ENCODE measurements around the gene ABCA3. TPM values are rescaled to one million over a fixed set of nuclear protein-coding genes. Genes with fewer than 3 reads are reported as not detected.
"Not testable (repeated sequence)": the region's sequence is repeated elsewhere in the genome, so short reads cannot be mapped to it uniquely, and the experiment has no call there.

ABCA3 gene
- total and polyA plus RNA-seq, 8 donors: 6.8 to 334 (median 12.9) TPM

- Histone ChIP-seq H3K4me3 (no peak overlapping the region), H3K27ac (no peak overlapping the region), H3K4me1 (peaks cover 0 to 7% of the 10 kb centered on the region in 2 donors), H3K27me3 (no peaks in the 10 kb centered on the region), H3K36me3 (peaks cover 0 to 80% of the 10 kb centered on the region in 2 donors), H3K9me3 (no peaks in the 10 kb centered on the region)
- intact Hi-C loops (cut with DNase I): no loop called here
- ATAC-seq (no peak), DNase-seq (no peak)
- TF ChIP-seq CTCF (IDR thresholded peaks at IDR 0.05): no peak
Observed at GRCh38 chr16:2244301-2244700, 96.2 kb downstream of the ABCA3 start.

GRCh38 chr16:2243781-2244180 lies 96.7 kb downstream of the ABCA3 start:
- no peak for TF ChIP-seq CTCF (IDR thresholded peaks at IDR 0.05)
- Histone ChIP-seq H3K4me1 (peaks cover 0 to 6% of the 10 kb centered on the region in 2 donors), H3K4me3 (no peak overlapping the region), H3K27me3 (peaks cover 0 to under 1% of the 10 kb centered on the region in 2 donors), H3K36me3 (peaks cover 0 to 85% of the 10 kb centered on the region in 2 donors), H3K27ac (no peak overlapping the region), H3K9me3 (no peaks in the 10 kb centered on the region)
- intact Hi-C loops (cut with DNase I): no loop called here
- ATAC-seq (no peak), DNase-seq (no peak)

- no peak for TF ChIP-seq CTCF (IDR thresholded peaks at IDR 0.05)
- ATAC-seq: no peak
- Histone ChIP-seq H3K9me3 (no peaks in the 10 kb centered on the region), H3K4me1 (peaks cover 0 to 8% of the 10 kb centered on the region in 2 donors), H3K27me3 (peaks cover 0 to 7% of the 10 kb centered on the region in 2 donors), H3K27ac (no peak overlapping the region), H3K4me3 (no peak overlapping the region), H3K36me3 (peaks cover 0 to 92% of the 10 kb centered on the region in 2 donors)
- intact Hi-C loops (cut with DNase I): no loop called here
- DNase-seq: no peak
Observed at GRCh38 chr16:2243031-2243528, 97.4 kb downstream of the ABCA3 start.

- ATAC-seq (no peak), DNase-seq (no peak)
- peaks cover 5 to 12% of the 10 kb centered on the region in 2 donors for H3K27me3 ChIP-seq
- intact Hi-C loops (cut with DNase I): no loop called here
- peaks cover 2 to 13% of the 10 kb centered on the region in 2 donors for H3K4me1 ChIP-seq
- H3K27ac ChIP-seq: no peak overlapping the region
- no peak for TF ChIP-seq CTCF (IDR thresholded peaks at IDR 0.05)
- H3K4me3 ChIP-seq: no peak overlapping the region
- peaks cover 0 to 93% of the 10 kb centered on the region in 2 donors for H3K36me3 ChIP-seq
- no peaks in the 10 kb centered on the region for H3K9me3 ChIP-seq
Observed at GRCh38 chr16:2242598-2242997, 97.9 kb downstream of the ABCA3 start.

- ATAC-seq; intact Hi-C loops (cut with DNase I): not testable (repeated sequence)
Observed at GRCh38 chr16:2240331-2240730, 100.2 kb downstream of the ABCA3 start.

More at GRCh38 chr16:2240331-2240730, 100.2 kb downstream of the ABCA3 start:
- not testable (repeated sequence) for H3K4me3 ChIP-seq, H3K9me3 ChIP-seq, H3K27ac ChIP-seq, DNase-seq
- peaks cover 0 to 82% of the 10 kb centered on the region in 2 donors for H3K36me3 ChIP-seq
- peaks cover 15 to 32% of the 10 kb centered on the region in 2 donors for H3K4me1 ChIP-seq
- H3K27me3 ChIP-seq: peaks cover 16 to 35% of the 10 kb centered on the region in 2 donors
